AG09309 (cell line): ENCODE measurements around the gene EPB41L1.
A peak's percentile ranks its signal among the peaks of the same experiment; 100 is the strongest.

Experiments used
- DNase-seq: peaks from one replicate; pipeline ENCODE4 v3.0.0-alpha.2; 2010; ENCODE audit warnings: low read depth
- H3K4me3 ChIP-seq: 2 replicates; pipeline ENCODE4 v1.5.1; 2011; ENCODE audit warnings: mild to moderate bottlenecking, low read depth, low read length, moderate library complexity; ENCODE audit not compliant: control insufficient read depth
- CTCF ChIP-seq: IDR thresholded peaks from 2 replicates; pipeline ENCODE4 v1.5.1; 2011; ENCODE audit warnings: mild to moderate bottlenecking, low read depth, low read length, inconsistent platforms; ENCODE audit not compliant: insufficient read depth, control insufficient read depth; ENCODE audit errors: missing control alignments

EPB41L1 gene

GRCh38 chr20:36145877-36146707 lies 8.4 kb upstream of the EPB41L1 start:
- no peak overlapping the region for H3K4me3 ChIP-seq
- TF ChIP-seq CTCF = no peak
- no peak for DNase-seq

GRCh38 chr20:36147690-36148089 lies 6.8 kb upstream of the EPB41L1 start:
- no peak for TF ChIP-seq CTCF
- peak; percentile 84 for DNase-seq
- H3K4me3 ChIP-seq = no peak overlapping the region

- no peak overlapping the region for H3K4me3 ChIP-seq
- no peak for TF ChIP-seq CTCF
- no peak for DNase-seq
Measured at GRCh38 chr20:36148439-36148838, 6.1 kb upstream of the EPB41L1 start.

GRCh38 chr20:36149012-36149411 lies 5.5 kb upstream of the EPB41L1 start:
- H3K4me3 ChIP-seq = no peak overlapping the region
- no peak for TF ChIP-seq CTCF
- no peak for DNase-seq

GRCh38 chr20:36149469-36149868 lies 5.1 kb upstream of the EPB41L1 start:
- no peak for DNase-seq
- H3K4me3 ChIP-seq = no peak overlapping the region
- no peak for TF ChIP-seq CTCF

GRCh38 chr20:36150489-36150846 lies 4.1 kb upstream of the EPB41L1 start:
- no peak for TF ChIP-seq CTCF
- DNase-seq = no peak

More at GRCh38 chr20:36150489-36150846, 4.1 kb upstream of the EPB41L1 start:
- H3K4me3 ChIP-seq = no peak overlapping the region
